Right lobe of liver (tissue), 4 donors: ENCODE data around the gene SDK1.

Source experiments
- POLR2A ChIP-seq: fragments of 450-650 bp; IDR thresholded peaks from one replicate; pipeline ENCODE4 v1.6.1; 2017; ENCODE audit warnings: antibody characterized with exemption, mild to moderate bottlenecking
- TF ChIP-seq, protein P1 (sequence below), 4 donors: fragments of 200-600 bp in 3 of 4; fragments of 450-650 bp in 1 of 4; IDR thresholded peaks; one replicate each; pipeline versions ENCODE4 v1.5.1 to v1.8.0; 2016 to 2022; ENCODE audit warnings: antibody characterized with exemption in 4 of 4, mild to moderate bottlenecking in 2 of 4
- donor health status: DM: no; HTN: no; CAD: no.
- donor health status: DM: no; HTN: no; CAD: no.
- donor health status: DM: no; HTN: yes; CAD: no.

DNA sequence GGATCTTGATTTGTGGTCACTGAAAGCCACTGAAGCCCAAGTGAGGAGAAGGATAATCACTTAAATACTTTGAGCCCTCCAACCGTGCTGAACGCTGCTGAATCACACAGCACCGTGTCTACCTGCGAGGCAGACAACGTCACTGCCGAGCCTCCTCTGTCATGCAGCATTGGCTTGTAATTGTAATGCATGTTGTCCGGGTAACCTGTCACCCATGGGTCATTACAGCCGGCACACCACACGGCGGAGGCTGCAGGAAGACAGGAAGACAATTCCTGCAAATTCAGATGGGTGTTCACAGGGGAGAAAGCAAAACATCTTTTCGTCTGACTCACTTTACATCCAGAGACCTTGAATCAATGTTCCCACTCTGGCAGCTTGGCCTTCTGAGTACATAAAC, 835.0 kb downstream of the SDK1 start:
- TF ChIP-seq POLR2A: no peak
- TF ChIP-seq, protein P1, sequence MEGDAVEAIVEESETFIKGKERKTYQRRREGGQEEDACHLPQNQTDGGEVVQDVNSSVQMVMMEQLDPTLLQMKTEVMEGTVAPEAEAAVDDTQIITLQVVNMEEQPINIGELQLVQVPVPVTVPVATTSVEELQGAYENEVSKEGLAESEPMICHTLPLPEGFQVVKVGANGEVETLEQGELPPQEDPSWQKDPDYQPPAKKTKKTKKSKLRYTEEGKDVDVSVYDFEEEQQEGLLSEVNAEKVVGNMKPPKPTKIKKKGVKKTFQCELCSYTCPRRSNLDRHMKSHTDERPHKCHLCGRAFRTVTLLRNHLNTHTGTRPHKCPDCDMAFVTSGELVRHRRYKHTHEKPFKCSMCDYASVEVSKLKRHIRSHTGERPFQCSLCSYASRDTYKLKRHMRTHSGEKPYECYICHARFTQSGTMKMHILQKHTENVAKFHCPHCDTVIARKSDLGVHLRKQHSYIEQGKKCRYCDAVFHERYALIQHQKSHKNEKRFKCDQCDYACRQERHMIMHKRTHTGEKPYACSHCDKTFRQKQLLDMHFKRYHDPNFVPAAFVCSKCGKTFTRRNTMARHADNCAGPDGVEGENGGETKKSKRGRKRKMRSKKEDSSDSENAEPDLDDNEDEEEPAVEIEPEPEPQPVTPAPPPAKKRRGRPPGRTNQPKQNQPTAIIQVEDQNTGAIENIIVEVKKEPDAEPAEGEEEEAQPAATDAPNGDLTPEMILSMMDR (IDR thresholded peaks at IDR 0.05): no peak
